ELR (cell line): ENCODE measurements around the gene C1orf94.

Source experiments
- DNase-seq: peaks from one replicate; pipeline ENCODE4 v3.0.0-alpha.2; 2015; ENCODE audit warnings: low read depth

C1orf94 gene, protein sequence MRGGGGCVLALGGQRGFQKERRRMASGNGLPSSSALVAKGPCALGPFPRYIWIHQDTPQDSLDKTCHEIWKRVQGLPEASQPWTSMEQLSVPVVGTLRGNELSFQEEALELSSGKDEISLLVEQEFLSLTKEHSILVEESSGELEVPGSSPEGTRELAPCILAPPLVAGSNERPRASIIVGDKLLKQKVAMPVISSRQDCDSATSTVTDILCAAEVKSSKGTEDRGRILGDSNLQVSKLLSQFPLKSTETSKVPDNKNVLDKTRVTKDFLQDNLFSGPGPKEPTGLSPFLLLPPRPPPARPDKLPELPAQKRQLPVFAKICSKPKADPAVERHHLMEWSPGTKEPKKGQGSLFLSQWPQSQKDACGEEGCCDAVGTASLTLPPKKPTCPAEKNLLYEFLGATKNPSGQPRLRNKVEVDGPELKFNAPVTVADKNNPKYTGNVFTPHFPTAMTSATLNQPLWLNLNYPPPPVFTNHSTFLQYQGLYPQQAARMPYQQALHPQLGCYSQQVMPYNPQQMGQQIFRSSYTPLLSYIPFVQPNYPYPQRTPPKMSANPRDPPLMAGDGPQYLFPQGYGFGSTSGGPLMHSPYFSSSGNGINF

GRCh38 chr1:34176830-34177603 lies at the start of gene C1orf94:
Gene C1orf94 (plus strand): TSS chr1:34176907. CDS start chr1:34177790, 883 bp downstream.
- DNase-seq, result no peak

- DNase-seq, result no peak
Observed at GRCh38 chr1:34127006-34128000, 49.4 kb upstream of the C1orf94 start.

- no peak for DNase-seq
Observed at GRCh38 chr1:34128186-34128889, 48.4 kb upstream of the C1orf94 start.

DNA sequence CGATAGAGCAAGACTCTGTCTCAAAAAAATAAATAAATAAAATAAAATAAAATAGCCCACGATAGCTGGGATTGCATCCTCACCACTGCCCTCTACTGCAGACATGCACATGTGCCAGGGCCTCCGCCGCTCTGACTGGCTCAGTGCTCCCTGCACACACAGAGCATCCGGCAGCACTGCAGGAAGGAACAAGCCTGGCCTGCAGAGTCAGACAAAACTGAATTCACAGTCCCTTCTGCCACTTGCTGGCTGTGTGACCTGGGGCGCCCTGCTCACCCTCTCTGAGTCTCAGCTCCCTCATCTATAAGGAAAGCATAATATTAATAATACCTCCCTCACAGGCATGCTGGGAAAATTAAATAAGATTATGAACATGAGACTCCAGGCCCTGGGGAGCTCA lies 47.1 kb upstream of the C1orf94 start:
- no peak for DNase-seq

DNA sequence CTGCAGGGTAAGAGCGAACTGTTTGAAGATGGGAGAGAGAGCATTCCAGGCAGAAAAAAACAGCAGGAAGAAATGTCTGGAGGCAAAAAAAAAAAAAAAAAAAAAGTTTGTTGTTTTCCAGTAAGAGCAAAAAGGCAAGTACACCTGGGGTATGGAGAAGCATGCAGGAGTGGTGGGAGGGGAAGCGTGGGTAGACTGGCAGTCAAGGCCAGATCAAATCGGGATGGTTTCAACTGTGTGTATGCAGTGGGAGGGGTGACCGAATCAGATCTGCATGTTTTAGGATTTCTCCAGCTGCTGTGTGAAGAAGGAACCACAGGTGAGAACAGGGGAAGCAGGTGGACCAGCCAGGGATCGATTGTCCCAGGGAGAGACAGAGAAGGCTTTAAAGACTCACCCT lies 46.4 kb upstream of the C1orf94 start:
- no peak for DNase-seq

- no peak for DNase-seq
Observed at GRCh38 chr1:34131396-34132160, 45.1 kb upstream of the C1orf94 start.

DNA sequence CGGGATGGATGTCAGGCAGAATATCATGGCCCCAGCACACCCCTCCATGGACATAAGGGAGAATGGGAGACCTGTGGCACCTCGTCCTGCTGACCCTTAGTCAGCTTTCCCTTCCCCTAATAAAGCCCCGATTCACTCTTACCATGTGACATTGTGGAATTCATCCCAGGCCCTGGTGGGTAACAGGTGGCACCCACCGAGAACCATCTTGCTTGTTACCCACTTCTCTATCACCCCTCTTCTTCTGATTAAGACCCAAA lies 44.6 kb upstream of the C1orf94 start:
- no peak for DNase-seq

DNA sequence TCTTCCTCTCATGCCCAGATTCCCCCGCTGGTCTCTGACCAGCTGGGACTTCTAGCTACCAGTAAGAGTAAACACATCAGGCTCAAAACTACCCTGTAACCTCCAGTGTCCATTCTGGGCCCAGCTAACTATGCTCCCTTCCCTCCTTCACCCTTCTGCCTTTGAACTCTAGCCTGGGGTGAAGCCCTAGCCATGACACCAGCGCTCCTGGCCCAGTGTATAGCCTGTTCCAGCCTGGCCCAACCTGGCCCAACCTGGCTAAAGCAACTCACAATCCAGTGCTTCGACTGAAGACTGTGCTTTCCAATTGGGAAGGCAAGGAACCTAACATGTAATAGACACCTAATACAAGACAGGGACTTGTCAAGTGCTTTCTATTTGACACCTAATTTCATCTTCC lies 39.3 kb upstream of the C1orf94 start:
- no peak for DNase-seq

DNA sequence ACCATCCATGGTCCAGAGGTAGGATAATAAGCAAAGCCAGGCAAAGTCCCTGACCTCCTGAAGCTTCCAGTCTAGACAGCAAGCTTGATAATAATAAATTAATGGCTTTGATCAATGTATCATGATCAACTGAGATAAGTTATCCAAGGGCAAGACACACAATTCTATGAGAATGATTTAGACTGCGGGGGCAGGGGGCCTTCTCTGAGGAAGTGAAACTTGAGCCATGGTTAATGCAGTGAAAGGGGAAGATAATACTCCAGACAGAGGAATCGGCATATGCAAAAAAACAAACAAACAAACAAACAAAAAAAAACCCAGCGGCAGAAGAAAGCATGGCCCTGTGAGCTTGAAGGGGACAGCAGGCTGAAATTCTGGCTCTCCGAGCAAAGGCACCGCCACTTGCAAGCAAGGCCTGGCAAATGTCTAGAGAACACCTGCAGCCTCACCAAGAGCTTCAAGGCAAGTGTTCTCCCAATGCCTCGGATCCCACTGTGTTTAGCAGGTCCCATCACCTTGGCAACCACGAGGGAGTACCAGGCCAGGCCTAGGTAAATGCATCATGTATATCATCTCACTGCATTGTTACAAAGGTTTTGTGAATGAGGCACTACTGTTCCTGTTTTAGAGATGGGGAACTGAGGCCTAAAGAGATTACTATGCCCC lies 36.6 kb upstream of the C1orf94 start:
- DNase-seq, result no peak

GRCh38 chr1:34143975-34144374 lies 32.7 kb upstream of the C1orf94 start:
- no peak for DNase-seq

DNA sequence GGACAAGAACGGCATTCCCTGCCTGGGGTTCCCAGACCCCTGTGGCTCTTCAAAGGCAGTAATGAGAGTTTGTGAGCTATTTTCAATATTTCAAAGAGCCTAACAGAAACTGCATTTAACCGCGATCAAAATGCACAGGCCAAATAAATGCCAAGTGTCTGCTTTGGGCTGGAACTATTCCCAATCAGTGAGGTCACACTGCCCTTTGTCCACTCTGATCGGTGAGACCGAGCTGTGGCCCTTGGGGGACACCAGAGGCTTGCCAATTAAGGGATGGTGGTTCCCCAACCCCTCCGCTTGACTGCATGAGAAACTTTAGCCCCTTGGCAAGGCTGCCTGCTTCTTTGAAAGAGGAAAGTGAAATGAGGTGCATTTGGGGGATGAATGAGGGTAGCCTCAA lies 31.9 kb upstream of the C1orf94 start:
- DNase-seq, result no peak

- no peak for DNase-seq
Observed at GRCh38 chr1:34147301-34147700, 29.4 kb upstream of the C1orf94 start.

- no peak for DNase-seq
Observed at GRCh38 chr1:34149501-34149900, 27.2 kb upstream of the C1orf94 start.

- no peak for DNase-seq
Observed at GRCh38 chr1:34153246-34153645, 23.5 kb upstream of the C1orf94 start.

DNA sequence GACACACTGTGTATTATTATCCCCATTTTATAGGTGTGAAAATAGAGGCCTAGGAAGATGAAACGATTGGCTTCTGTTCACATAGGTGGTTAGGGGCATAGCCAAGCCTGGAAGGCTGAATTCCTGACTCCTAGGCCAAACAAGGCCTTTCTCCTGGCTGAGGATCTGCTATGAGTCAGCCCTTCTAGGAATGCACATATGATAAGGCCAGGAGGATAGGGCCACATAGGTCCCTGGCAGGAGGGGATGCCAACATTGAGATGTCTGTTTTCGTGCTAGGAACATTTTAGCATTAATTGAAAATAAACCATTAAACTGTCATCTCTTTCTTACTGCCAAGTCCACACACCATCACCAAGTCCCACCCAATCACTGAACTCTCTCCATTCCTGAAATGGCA lies 20.8 kb upstream of the C1orf94 start:
- no peak for DNase-seq

GRCh38 chr1:34156739-34157138 lies 20.0 kb upstream of the C1orf94 start:
- DNase-seq, result no peak

- DNase-seq, result peak; percentile 56
Observed at GRCh38 chr1:34162852-34163766, 13.6 kb upstream of the C1orf94 start.

GRCh38 chr1:34163792-34164731 lies 12.6 kb upstream of the C1orf94 start:
- DNase-seq, result no peak
